NCI-H2107 treated with DMSO at 0.1 percent for 48 hours (cell line): ENCODE results near the gene KPNA6.
"Not testable (repeated sequence)": the region's sequence is repeated elsewhere in the genome, so short reads cannot be mapped to it uniquely, and the experiment has no call there.

Experiments used
- DNase-seq: peaks from one replicate; lab custom pipeline; 2025; ENCODE audit not compliant: unreplicated experiment; lab: John Stamatoyannopoulos, UW

KPNA6 gene

GRCh38 chr1:32107742-32108661, at the start of gene KPNA6:
KPNA6 (plus strand) TSS chr1:32108056; CDS start chr1:32108131, 75 bp downstream.
- DNase-seq, result peak; percentile 97

GRCh38 chr1:32060914-32061313, 46.9 kb upstream of the KPNA6 start:
- DNase-seq, result no peak

GRCh38 chr1:32062867-32063230, 45.0 kb upstream of the KPNA6 start:
- DNase-seq, result no peak

- DNase-seq, result peak; percentile 77
Observed at GRCh38 chr1:32063261-32063681, 44.6 kb upstream of the KPNA6 start.

GRCh38 chr1:32065613-32066488, 42.0 kb upstream of the KPNA6 start:
- not testable (repeated sequence) for DNase-seq

- DNase-seq, result no peak
Observed at GRCh38 chr1:32066489-32066873, 41.4 kb upstream of the KPNA6 start.

- no peak for DNase-seq
Observed at GRCh38 chr1:32068957-32069588, 38.8 kb upstream of the KPNA6 start.

- peak; percentile 67 for DNase-seq
Observed at GRCh38 chr1:32071758-32072621, 35.9 kb upstream of the KPNA6 start.

GRCh38 chr1:32072622-32073298, 35.1 kb upstream of the KPNA6 start, which contains the start of gene TMEM39B:
TMEM39B (plus strand) TSS chr1:32072939; CDS start chr1:32073048, 109 bp downstream.
- DNase-seq, result peak; percentile 97

GRCh38 chr1:32073299-32074229, 34.3 kb upstream of the KPNA6 start:
- peak; percentile 71 for DNase-seq

GRCh38 chr1:32074841-32075240, 33.0 kb upstream of the KPNA6 start:
- DNase-seq, result no peak

GRCh38 chr1:32077451-32077850, 30.4 kb upstream of the KPNA6 start:
- no peak for DNase-seq

GRCh38 chr1:32082022-32082421, 25.8 kb upstream of the KPNA6 start:
- DNase-seq, result no peak

GRCh38 chr1:32086381-32086780, 21.5 kb upstream of the KPNA6 start:
- not testable (repeated sequence) for DNase-seq

- DNase-seq, result no peak
Observed at GRCh38 chr1:32091176-32091575, 16.7 kb upstream of the KPNA6 start.

- DNase-seq, result no peak
Observed at GRCh38 chr1:32091591-32091990, 16.3 kb upstream of the KPNA6 start.

GRCh38 chr1:32094746-32095521, 12.9 kb upstream of the KPNA6 start:
- DNase-seq, result no peak

GRCh38 chr1:32099426-32099825, 8.4 kb upstream of the KPNA6 start:
- no peak for DNase-seq
